Hematopoietic multipotent progenitor cell treated with erythropoietin and hydrocortisone succinate and interleukin-3 and kit ligand, for 8 days (in vitro differentiated cells): ENCODE measurements around the gene ZMYND19.
"Not testable (repeated sequence)": the region's sequence is repeated elsewhere in the genome, so short reads cannot be mapped to it uniquely, and the experiment has no call there.

Source experiments
- DNase-seq: peaks from one replicate; pipeline ENCODE4 v3.0.0-alpha.2; 2015

The ZMYND19 gene

DNA sequence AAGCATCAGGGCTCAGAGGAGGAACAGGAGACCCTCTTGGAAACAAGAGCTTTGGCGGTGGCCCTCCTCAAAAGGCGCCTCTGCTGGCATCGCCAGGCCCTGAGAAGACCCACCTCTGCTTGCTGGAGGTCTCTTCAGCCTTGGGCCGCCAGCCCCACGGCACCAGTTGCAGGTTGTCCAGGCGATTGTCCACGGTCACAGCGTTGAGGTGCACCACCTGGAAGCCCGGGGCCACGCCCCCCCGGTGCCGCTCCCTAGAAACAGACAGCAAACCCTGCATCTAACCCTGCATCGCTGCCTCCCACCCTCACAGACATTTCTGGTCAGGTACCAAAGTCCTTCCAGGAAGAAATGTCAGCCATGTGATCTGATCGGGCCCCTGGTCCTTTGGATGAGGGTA is 3.5 kb downstream of the ZMYND19 start:
- no peak for DNase-seq

DNA sequence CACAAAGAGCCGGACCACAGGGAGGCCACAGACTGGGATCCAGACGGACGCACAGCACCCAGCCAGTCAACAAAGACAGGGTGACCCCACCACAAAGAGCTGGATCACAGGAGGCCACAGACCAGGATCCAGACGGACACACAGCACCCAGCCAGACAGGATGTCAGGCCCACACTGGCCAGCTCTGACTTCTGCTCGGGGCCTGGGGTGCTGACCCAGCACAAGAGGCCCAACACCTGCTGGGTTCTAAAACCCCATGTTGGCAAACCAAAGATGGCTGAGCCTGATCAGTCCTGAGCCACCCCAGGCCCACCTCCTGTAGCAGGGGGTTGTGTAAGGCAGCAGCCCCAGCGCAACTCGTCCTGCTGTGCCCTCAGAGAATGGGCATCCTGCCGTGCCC is 6.4 kb downstream of the ZMYND19 start:
- no peak for DNase-seq

DNA sequence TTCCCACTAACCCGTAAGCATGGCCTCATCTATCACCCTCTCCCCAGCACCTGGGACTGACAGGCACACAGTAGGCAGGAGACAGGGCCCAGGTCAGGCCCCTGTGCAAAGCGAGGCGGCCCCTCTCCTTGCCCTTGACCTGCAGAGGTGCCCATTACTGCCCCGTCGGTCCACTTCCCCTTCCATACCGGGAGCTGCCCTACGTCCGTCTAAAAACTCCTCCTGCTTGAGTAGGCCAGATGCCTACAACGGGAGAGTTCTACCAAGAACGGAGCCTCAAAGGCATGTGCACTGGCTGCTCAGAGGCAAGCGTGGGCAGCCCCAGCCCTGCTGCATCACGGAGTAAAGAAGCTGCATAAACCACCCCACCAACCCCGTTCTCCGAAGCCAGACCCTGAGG is 7.0 kb downstream of the ZMYND19 start:
- DNase-seq: no peak

DNA sequence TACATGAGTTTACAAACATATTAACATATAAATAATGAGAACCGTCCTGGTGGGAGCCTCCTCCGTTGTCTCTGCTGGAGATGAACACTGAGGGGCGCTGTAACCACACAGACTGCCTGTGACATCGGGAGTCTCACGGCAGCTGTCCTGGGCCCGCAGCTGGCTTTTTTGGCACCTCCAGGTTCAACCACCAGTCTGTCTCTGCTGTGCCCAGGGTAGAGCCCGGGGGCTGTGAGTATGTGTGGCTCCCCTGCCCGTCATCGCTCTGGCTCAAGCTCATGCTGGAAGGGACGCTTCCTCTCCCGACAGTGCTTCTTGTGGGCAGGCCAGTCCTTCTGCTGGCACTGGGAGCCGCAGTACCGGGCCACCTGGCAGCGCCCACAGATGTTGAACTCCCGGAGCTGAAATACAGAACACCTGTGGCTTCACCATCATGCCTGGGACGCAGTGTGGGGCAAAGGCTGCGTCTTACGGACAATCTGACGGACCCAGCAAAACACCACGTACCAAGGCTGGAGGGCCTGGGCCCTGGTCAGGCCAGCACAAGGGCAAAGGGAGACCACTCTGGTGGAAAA is 7.9 kb downstream of the ZMYND19 start:
- DNase-seq: peak; percentile 46

DNA sequence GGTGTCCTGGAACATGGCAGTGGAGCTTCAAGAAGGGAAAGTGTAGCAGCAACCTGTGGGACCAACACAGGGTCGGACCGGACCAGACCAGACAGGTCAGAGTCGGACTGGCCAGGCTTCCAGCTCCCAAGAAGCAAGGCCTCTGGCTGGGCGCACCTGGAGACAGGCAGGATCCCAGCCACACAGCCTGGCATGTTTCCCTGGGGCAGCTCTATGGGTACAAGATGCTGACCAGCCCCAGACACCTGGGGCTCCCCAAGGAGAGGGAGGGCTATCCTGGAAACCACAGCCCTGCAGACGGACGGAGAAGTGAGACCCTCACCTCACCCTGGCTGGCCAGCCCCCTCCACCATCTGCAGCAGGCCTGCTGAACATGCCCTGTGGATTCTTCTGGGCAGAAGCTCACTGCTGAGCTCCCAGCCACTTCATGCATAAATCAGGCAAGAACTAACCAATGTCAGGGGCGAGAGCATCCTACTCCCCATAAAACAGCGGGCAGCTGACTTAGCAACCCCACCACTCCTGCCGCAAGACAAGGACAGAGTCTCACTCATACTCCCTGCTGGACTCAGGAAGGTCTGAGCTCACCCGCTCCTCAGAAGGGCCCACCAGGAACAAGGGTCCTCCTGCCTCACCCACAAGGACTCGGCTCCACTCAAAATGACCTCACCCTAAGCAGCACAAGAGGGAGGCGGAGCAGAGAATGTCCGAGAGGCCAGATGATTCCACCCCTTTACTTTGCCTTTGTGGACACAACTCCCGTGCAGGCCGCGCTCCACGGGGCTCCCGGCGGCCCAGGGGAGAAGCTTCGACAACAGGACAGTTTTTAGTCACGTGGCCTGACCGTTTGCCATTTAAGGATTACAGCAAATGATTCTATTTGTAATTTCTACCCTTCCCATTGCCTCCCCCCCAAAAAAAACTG is 8.7 kb downstream of the ZMYND19 start:
- DNase-seq: no peak

DNA sequence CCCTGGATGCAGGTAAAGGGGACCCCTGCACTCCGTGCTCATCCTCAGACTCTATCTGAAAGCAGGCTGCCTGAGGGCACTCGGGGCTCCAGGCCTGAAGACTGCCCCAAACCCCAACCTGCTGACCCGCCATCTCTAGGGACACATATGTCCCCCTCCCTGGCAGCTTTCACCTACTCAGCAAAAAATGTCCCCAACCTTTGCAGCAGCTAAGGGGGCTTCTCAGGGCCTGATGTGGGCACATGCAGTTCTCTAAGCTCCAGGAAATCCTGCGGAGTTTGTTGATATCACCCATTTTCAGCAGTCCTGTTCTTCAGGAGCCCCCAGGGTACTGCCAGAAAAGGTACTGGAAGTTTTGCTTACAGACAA is 9.4 kb downstream of the ZMYND19 start:
- DNase-seq: no peak

DNA sequence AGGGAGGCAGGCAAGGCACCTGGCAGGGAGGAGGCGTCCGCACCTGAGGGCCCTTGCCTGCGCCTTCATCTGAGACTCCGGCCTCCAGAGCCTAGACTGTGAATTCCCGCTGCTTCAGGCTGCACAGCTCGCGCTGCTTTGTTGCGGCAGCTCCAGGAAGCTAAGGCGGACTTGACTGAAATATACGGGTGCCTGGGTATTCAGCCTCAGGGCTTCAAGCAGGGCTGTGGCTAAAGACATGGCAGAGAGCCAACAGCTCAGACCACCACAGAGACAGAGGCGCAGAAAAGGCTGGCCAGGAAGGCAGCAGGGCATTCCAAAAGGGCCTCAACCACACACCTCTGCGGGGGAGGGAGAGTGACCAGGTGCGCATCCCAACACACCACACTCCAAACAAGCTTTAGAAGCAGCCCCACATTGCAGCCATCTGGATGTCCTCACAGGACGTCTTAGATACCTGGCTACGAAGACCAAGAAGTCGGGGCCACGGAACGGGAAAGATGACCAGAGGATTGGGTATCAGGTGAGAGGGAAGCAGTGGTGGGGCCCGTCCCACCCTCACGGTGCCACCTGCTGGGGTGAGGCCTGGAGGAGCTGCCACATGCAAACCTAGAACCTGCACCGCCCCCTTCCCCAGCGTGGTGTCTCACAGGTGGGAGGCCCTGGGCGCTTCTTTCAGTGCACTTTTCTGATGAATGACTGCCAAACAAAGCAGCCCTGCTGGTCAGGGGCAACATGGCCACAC is 9.9 kb downstream of the ZMYND19 start:
- no peak for DNase-seq

DNA sequence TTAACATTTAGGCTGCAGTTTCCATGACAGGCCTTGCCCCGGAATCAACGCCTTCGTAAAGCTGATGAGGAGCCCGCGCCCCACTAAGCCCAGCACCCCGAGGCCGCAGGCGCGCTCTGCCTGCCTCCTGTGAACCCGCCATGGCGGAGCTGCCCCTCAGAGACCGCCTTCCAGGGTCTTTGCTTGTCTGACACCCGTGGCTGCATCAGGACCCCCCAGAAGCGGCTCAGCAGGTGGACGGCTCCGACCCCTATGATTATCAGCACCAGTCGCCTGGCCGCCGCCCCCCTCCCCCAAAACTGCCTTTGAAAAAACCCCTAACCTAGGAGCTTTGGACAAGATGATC is 11.1 kb downstream of the ZMYND19 start:
- DNase-seq: no peak

DNA sequence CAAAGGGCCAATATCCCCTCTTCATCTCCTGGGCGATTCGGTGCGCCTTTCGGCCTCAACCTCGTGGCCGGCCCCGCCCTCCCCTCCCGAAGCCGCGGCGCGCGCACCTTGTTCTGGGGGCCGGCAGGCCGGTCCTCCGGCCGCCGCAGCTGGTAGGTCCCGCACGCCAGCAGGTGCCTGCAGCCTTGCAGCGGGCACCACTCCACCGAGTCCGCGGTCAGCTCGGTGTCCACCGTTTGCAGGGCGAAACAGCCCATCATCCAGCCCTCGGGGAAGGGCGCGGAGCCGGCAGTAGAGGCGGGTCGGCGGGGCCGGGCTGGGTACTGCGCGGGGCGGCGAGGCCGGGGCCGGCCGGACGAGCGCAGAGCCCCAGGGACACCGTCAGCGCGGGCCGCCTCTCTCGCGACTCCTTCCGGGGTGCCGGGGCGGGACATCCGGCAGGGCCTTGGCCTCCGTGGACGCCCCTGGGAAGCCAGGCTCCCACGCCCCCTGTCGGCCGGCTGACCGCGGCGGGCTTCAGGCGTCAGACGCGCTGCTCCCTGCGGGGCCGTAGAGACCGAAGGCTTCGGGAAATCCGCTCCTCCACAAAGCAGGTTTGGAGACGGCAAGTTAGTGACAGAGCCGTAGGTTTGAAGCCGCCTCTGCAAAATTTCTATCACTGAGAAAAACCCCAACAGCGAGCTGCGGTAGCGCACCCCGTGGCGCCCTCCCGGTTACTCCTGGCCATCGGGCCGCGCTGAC is 11.6 kb downstream of the ZMYND19 start, which contains the start of gene DPH7:
Gene DPH7 (minus strand): TSS at position 408 of the 741 bp plus-strand sequence. CDS start 148 bp downstream, at position 260.
- peak; percentile 92 for DNase-seq

DNA sequence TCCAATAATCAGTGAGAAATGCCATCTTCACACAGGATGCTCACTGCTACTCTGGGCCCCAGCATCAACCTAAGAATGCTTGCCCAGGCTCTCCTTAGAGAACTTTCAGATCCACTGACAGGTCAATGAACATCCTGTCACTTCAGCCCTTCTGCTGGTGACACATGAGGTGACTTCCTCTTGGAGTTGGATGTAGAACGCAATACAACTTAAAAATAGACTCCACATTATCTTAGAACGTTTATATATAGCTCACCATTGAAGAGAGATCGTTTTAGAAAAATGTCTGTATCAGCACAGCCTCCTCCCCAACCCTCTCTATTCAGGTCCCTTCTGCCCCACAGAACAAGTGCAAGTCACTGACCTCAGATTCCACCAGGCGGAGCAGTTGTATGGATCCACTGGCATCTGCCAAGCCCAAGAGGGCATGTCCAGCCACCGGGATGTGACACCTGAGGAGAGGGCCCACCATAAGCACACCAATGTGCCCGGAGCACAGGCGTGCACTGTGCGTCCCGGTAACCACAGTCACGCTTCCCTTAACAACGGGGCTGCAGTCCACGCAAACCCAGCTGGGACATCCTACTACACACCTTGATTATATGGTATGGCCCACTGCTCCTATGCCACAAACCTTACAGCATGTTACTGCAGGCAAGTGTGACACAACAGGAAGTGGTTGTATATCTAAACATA is 14.4 kb downstream of the ZMYND19 start:
- DNase-seq: no peak

DNA sequence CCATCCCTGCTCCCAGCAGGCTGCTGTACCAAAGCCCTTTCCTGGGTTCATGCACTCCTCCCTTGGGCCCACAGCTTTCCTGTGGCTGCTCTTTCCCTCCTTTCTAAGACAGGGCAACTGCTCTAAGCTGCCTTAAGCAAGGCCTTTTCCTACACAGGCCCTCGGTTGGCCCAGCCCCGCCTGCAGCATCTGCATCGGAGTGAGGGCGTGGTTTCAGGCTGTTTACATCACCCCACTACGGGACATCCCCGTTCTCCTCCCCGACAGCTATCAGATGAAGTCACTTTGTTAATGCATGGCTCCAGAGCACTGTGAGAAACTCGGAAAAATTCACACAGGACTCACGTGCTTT is 15.0 kb downstream of the ZMYND19 start:
- DNase-seq: peak; percentile 61

DNA sequence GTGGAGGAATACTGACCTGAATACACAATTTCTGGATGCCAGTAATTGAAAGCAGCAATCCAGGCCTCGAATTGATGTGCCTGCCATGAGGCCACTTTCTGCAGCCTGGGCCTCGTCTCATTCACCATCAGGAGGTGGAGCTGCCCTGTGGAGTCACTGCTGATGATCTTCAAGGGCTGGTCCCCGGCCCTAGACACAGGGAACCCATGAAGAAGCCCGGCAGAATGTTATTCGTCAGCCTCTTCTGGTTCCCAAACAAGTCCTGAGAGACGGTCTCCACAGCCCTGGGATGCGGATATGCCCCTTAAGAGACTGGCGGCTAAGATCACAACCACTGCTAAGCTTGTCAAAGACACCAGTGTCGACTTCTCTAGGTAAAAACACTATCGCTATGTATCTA is 16.1 kb downstream of the ZMYND19 start:
- DNase-seq: no peak

DNA sequence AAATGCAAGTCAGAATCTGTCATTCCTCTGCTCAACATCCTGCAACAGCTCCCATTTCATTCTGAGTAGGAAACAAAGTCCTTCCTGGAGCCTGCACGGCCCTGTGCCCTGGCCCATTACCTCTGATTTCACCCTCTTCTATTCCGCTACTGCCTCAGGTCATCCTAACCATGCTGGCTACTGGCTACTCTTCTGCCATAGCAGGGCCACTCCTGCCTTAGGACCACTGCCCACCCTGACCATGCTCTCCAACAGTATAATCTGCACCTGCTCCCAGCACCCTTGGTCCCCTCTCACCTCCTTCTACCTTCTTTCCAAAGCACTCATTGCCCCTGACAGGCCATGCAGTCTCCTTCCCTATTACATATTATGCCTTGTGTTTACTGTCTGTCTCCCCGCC is 19.7 kb downstream of the ZMYND19 start:
- no peak for DNase-seq

DNA sequence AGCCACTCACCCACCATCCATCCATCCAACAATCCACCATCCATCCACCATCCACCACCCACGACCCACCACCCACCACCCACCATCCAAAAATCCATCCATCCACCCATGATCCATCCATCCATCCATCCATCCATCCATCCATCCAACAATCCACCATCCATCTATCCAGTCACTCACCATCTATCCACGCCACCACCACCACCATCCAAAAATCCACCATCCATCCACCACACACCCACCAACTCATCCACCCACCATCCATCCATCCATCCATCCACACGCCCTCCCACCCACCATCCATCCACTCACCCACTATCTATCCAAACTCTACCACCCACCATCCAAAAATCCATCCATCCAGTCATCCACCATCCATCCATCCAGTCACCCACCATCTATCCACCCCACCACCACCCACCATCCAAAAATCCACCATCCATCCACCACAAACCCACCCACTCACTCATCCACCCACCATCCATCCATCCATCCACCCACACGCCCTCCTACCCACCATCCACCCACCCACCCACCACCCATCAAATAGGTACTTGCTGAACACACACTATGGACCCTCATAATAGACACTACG is 20.6 kb downstream of the ZMYND19 start:
- DNase-seq: no peak

DNA sequence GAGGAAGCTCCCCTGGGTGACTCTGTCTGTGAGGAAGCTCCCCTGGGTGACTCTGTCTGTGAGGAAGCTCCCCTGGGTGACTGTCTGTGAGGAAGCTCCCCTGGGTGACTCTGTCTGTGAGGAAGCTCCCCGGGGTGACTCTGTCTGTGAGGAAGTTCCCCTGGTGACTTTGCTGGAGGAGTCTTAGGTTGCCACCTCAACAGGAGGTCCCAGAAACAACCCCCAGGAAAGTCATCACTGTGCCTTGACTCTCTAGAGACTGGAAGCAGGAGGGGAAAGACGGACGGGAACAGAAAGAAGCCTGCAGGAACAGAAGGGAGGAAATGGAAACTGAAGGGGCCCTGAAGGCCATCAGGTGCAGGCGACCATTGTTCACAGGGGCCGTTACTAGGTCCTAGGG is 21.9 kb downstream of the ZMYND19 start:
- DNase-seq: not testable (repeated sequence)

DNA sequence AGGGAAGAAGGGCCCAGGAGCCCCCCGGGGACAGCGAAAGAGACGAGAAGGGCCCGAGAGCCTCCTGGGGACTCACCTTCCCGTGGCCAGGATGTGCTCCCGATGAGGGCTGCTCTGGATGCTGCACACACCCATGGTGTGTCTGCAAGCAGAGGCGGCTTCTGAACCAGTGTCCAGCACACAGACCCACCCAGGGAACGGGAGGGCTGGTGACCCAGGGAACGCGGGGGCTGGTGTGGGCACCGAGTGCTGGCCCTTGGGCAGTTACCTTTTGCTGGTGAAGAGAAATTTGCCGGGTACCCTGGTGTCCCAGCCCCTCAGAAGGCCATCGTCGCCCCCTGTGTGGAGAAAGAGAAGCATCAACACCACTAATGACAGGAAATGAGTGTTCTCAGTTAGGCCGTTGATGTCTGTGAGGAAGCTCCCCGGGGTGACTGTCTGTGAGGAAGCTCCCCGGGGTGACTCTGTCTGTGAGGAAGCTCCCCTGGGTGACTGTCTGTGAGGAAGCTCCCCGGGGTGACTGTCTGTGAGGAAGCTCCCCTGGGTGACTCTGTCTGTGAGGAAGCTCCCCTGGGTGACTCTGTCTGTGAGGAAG is 25.4 kb downstream of the ZMYND19 start:
- DNase-seq: no peak

DNA sequence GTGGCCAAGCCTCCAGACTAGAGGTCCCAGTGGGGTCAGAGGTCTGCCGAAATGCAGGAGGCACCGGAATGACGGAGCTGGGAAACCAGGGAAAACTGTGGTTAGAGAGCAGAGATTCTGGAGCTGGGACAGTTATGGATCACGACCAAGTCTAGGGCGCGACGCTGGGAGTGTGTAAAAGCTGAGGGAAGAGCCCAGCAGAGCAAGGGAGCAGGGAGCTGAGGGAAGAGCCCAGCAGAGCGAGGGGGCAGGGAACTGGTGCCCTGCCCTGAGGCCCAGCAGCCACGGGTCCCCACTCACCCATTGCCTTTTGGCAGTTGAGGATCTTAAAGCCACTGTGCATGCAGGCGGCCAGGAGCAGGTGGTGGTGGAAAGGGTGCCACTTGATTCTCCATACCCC is 26.2 kb downstream of the ZMYND19 start:
- no peak for DNase-seq

DNA sequence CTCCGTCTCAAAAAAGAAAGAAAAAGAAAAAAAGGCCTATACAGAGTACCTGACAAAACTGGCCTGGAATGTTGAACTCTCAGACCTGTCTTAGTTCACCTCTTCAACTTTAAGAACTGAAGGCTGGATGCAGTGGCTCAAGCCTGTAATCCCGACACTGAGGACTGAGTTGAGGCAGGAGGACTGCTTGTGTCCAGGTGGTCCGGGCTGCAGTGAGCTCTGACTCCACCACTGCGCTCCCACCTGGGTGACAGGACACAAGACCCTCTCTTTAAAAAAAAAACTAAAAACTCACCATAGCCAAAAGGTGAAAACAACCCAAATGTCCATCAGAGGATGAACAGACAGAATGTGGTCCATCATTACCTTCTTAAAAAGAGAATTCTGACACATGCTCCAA is 32.2 kb downstream of the ZMYND19 start:
- no peak for DNase-seq

DNA sequence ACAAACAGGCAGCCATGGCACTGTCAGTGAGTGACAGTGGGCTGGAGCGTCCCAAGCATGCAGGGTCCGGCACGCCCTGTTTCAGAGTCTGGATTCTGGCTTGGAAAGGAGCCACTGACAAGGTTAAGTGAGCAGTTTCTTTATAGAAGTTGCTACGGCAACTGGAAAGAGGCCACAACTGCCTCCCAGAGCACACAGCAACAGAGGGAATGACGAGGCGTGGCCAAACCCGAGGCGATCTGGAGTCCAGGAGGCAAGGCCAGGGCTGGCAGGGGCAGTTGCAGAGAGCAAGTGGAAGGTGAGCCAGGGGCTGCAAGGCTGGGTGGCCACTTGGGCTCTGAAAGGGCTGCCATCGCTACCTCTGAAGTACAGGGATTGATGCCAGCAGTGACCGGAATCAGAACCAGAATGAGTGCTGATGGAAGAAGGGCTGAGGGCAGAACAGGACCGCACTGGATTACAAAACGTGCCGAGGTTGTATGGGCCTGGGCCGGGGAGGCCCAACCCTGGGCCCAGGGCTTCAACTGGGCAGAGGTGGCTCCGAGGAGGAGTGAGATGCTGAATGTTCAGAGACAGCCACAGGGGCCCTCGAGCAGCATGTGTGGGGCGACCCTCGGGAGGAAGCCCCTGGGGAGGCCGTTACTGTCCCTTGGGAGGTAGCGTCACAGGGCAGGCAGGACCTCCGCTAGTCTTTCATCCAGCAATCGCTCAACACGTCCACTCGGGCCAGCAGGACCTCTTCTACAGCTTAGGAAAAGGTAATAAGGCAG is 34.1 kb downstream of the ZMYND19 start:
- DNase-seq: no peak

DNA sequence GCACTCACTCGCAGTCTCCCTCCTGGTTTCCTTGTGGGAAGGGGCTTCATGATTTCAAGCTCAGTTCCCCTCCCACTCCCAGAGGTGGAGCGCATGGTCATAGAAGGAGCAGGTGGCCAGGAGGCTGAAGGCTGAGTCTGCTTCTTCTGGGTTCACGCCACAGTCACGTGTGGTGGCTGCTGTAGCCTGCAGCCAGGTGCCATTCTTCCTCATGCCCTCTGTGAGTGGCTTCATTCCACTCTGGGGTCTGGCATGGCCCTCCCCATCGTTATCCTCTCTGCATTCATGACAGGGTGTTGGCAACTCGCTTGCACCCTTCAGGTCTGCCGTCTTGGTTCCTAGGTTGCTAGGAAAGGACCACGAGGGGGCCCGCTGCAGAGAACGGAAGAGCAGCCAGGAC is 35.1 kb downstream of the ZMYND19 start:
- no peak for DNase-seq

DNA sequence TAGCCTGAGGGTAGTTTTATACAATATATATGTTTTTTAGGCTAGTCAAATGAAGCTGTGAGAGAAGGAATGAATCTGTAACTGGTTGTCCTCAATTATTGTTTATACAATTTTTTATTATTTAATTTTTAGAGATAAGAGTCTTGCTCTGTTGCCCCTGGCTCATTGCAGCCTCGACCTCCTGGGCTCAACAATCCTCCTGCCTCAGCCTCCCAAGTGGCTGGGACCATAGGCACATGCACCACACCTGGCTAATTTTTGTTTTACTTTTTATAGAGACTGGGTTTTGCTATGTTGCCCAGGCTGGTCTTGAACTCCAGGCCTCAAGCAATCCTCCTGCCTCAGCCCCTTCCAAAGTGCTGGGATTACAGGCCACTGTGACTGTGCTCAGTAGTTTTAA is 36.0 kb downstream of the ZMYND19 start:
- DNase-seq: no peak
